HCT116 (cell line): Measurements from ENCODE around the gene WNT5B. TPM values are rescaled to one million over a fixed set of nuclear protein-coding genes. Genes with fewer than 3 reads are reported as not detected.

Source experiments
- ATAC-seq: fragments of 200-7000 bp; cut with Tn5 transposase; 2 replicates; pipeline ENCODE4 v1.9.1; 2020; ENCODE audit warnings: mild to moderate bottlenecking, moderate library complexity
- BruUV-seq: library from RNA; stranded (reverse); fragments of 400-500 nt; replicated peaks from 2 replicates; lab custom pipeline; 2021; lab: Mats Ljungman, UMichigan
- CTCF ChIA-PET: fragments of 300-600 bp; sonication (Branson Sonifier 250); formaldehyde crosslinking; loops from one replicate; lab custom pipeline; 2021; ENCODE audit warnings: antibody characterized with exemption; lab: Charles Lee
- POLR2A ChIA-PET: fragments of 300-600, 350-600 bp; sonication (Branson Sonifier 250); formaldehyde crosslinking; loops from one replicate; lab custom pipeline; 2021; ENCODE audit warnings: antibody characterized with exemption; lab: Charles Lee
- RAD21 ChIA-PET, 2 experiments: fragments of 300-600 bp; sonication (Branson Sonifier 250); formaldehyde crosslinking; loops; one replicate each; lab custom pipeline; 2023; ENCODE audit warnings: low total read pairs in 2 of 2; ENCODE audit not compliant: uncharacterized antibody in 2 of 2, unreplicated experiment in 2 of 2, low non-redundant PET in 1 of 2; lab: Charles Lee
- DNase-seq: peaks from one replicate; pipeline ENCODE4 v3.0.0-alpha.2; 2010; ENCODE audit warnings: low read depth, low spot score
- H2AFZ ChIP-seq: fragments of 200-600 bp; shearing (Covaris generic), sonication (generic); 2 replicates; pipeline ENCODE4 v1.6.1; 2017; ENCODE audit warnings: low read depth, mixed run types, mixed read lengths, antibody characterized with exemption, low read length; ENCODE audit not compliant: poor library complexity, severe bottlenecking
- H3K27ac ChIP-seq: 2 replicates; pipeline ENCODE4 v1.5.1; 2012; ENCODE audit warnings: low read depth, low read length
- H3K27me3 ChIP-seq: fragments of 200-600 bp; sonication (generic); 2 replicates; pipeline ENCODE4 v1.6.1; 2016; ENCODE audit warnings: mixed run types, low read length, mixed read lengths; ENCODE audit not compliant: insufficient read depth
- H3K36me3 ChIP-seq, 2 experiments: fragments of 200-500 bp in 1 of 2; fragments of 200-600 bp in 1 of 2; sonication (Bioruptor generic) in 1 of 2; sonication (generic) in 1 of 2; 2 replicates each; pipeline versions ENCODE4 v1.5.1 to v1.6.1; 2014 to 2016; ENCODE audit warnings: low read length in 2 of 2, inconsistent platforms in 1 of 2, mixed read lengths in 1 of 2, mixed run types in 1 of 2; ENCODE audit not compliant: insufficient read depth in 2 of 2, control insufficient read depth in 1 of 2
- H3K4me1 ChIP-seq, 2 experiments: fragments of 200-600 bp in 1 of 2; sonication (generic) in 1 of 2; 2 replicates each; pipeline versions ENCODE4 v1.5.1 to v1.6.1; 2012 to 2017; ENCODE audit warnings: low read length in 2 of 2, inconsistent platforms in 1 of 2, mild to moderate bottlenecking in 1 of 2, mixed read lengths in 1 of 2, mixed run types in 1 of 2, moderate library complexity in 1 of 2; ENCODE audit not compliant: insufficient read depth in 2 of 2, control insufficient read depth in 1 of 2
- H3K4me2 ChIP-seq: fragments of 200-600 bp; sonication (generic); 2 replicates; pipeline ENCODE4 v1.6.1; 2017; ENCODE audit warnings: mixed run types, low read length, mixed read lengths
- H3K4me3 ChIP-seq, 2 experiments: fragments of 200-600 bp in 1 of 2; sonication (generic) in 1 of 2; replicated peaks in 1 of 2; 2 replicates each; pipeline ENCODE4 v1.5.1; 2011 to 2016; ENCODE audit warnings: low read length in 2 of 2, control low read depth in 1 of 2, low read depth in 1 of 2, mild to moderate bottlenecking in 1 of 2, mixed read lengths in 1 of 2, mixed run types in 1 of 2
- H3K79me2 ChIP-seq: fragments of 200-600 bp; sonication (generic); 2 replicates; pipeline ENCODE4 v1.6.1; 2017; ENCODE audit warnings: mild to moderate bottlenecking, mixed run types, low read length, moderate library complexity, mixed read lengths; ENCODE audit not compliant: insufficient read depth
- H3K9ac ChIP-seq: fragments of 200-600 bp; sonication (generic); 2 replicates; pipeline ENCODE4 v1.6.1; 2016; ENCODE audit warnings: low read length, mixed read lengths
- H3K9me2 ChIP-seq: fragments of 200-600 bp; sonication (generic), shearing (Covaris generic); 2 replicates; pipeline ENCODE4 v1.6.1; 2017; ENCODE audit warnings: mixed run types, mild to moderate bottlenecking, moderate library complexity; ENCODE audit not compliant: insufficient read depth
- H3K9me3 ChIP-seq, 2 experiments: fragments of 200-500 bp in 1 of 2; fragments of 200-600 bp in 1 of 2; sonication (Bioruptor generic) in 1 of 2; sonication (generic) in 1 of 2; 2 replicates each; pipeline ENCODE4 v1.6.1; 2014 to 2017; ENCODE audit warnings: low read length in 2 of 2, mixed read lengths in 2 of 2, inconsistent platforms in 1 of 2, low read depth in 1 of 2, mild to moderate bottlenecking in 1 of 2, mixed run types in 1 of 2, moderate library complexity in 1 of 2; ENCODE audit not compliant: control insufficient read depth in 1 of 2, insufficient read depth in 1 of 2
- H4K20me1 ChIP-seq: fragments of 200-600 bp; sonication (generic), shearing (Covaris generic); 2 replicates; pipeline ENCODE4 v1.6.1; 2017; ENCODE audit warnings: mixed run types, mild to moderate bottlenecking, moderate library complexity; ENCODE audit not compliant: insufficient read depth
- CBX3 ChIP-seq: IDR thresholded peaks from 2 replicates; pipeline ENCODE4 v1.6.1; 2012; ENCODE audit warnings: low read depth
- FOSL1 ChIP-seq: IDR thresholded peaks from 2 replicates; pipeline ENCODE4 v1.6.1; 2012; ENCODE audit warnings: low read depth
- MAX ChIP-seq: IDR thresholded peaks from 2 replicates; pipeline ENCODE4 v1.6.1; 2012
- POLR2AphosphoS5 ChIP-seq: IDR thresholded peaks from 2 replicates; pipeline ENCODE4 v1.6.1; 2011; ENCODE audit warnings: mild to moderate bottlenecking, low read depth, low read length, moderate library complexity
- REST ChIP-seq: IDR thresholded peaks from 2 replicates; pipeline ENCODE4 v1.6.1; 2012; ENCODE audit warnings: low read depth
- YY1 ChIP-seq: IDR thresholded peaks from 2 replicates; pipeline ENCODE4 v1.6.1; 2011; ENCODE audit warnings: low read length, low read depth, moderate library complexity, mild to moderate bottlenecking; ENCODE audit not compliant: insufficient replicate concordance; ENCODE audit errors: extremely low read depth
- ZFX ChIP-seq: fragments of 450-650 bp; IDR thresholded peaks from 2 replicates; pipeline ENCODE4 v1.6.1; 2017
- intact Hi-C: fragments of 100-400 bp; cut with micrococcal nuclease; formaldehyde crosslinking; loops from 2 replicates; pipeline ENCODE4 v1.10.0; 2022
- total RNA-seq: library from RNA; stranded (reverse); gene quantifications from one replicate; pipeline ENCODE4 v1.2.1, GENCODE V29; 2021; ENCODE audit not compliant: unreplicated experiment

The WNT5B gene
- total RNA-seq, 1 experiment from 2014 or later: 0.52 TPM

GRCh38 chr12:1593174-1594005 is 35.6 kb upstream of the WNT5B start:
- ChIA-PET POLR2A (no interaction called here), RAD21 (no interaction called here), CTCF (interaction anchor here (1.5 to 1.6 kb wide), 2 partner anchors 10 to 13 kb away, joined by 3 to 4 read pairs; no protein-coding TSS in a partner anchor)
- peak overlapping the region; percentile 65 for H3K9ac ChIP-seq
- no peaks in the 10 kb centered on the region for H3K9me3 ChIP-seq
- intact Hi-C loops: no loop called here
- BruUV-seq: no TSS peak
- no peak for TF ChIP-seq REST
- TF ChIP-seq MAX: peak; percentile 58; the same call in 1 of the 2 replicates
- peak; percentile 47 for ATAC-seq
- H2AFZ ChIP-seq: no peak overlapping the region
- peaks cover 44% of the 10 kb centered on the region for H3K79me2 ChIP-seq
- peak overlapping the region; percentile 98 for H3K27ac ChIP-seq
- H3K9me2 ChIP-seq: no peaks in the 10 kb centered on the region
- DNase-seq: no peak
- H3K27me3 ChIP-seq: no peaks in the 10 kb centered on the region
- no peaks in the 10 kb centered on the region for H4K20me1 ChIP-seq
- no peaks in the 10 kb centered on the region for H3K36me3 ChIP-seq
- H3K4me2 ChIP-seq: peak overlapping the region; percentile 92
- H3K4me3 ChIP-seq: peak overlapping the region; percentile 60 to 79
- peaks cover 25 to 33% of the 10 kb centered on the region in 2 experiments for H3K4me1 ChIP-seq

- RAD21 ChIA-PET: no interaction called here
- Histone ChIP-seq H3K4me1 (peaks cover 25 to 33% of the 10 kb centered on the region in 2 experiments), H3K4me3 (peak overlapping the region; percentile 60 to 79), H3K27me3 (no peaks in the 10 kb centered on the region), H3K9me3 (no peaks in the 10 kb centered on the region), H4K20me1 (no peaks in the 10 kb centered on the region), H3K4me2 (peak overlapping the region; percentile 92), H3K9ac (peak overlapping the region; percentile 65), H3K79me2 (peaks cover 44% of the 10 kb centered on the region), H3K27ac (peak overlapping the region; percentile 98), H3K9me2 (no peaks in the 10 kb centered on the region), H2AFZ (no peak overlapping the region), H3K36me3 (no peaks in the 10 kb centered on the region)
- intact Hi-C loops: no loop called here
- no peak for ATAC-seq
- DNase-seq: no peak
- CTCF ChIA-PET: interaction anchor here (1.5 kb wide), 1 partner anchor 12 kb away, joined by 3 read pairs; no protein-coding TSS in a partner anchor
- POLR2A ChIA-PET: no interaction called here
- TF ChIP-seq POLR2AphosphoS5 (peak; percentile 48; the same call in 1 of the 2 replicates), FOSL1 (no peak), CBX3 (no peak), YY1 (no peak), ZFX (no peak; the same call in 1 of the 2 replicates)
- BruUV-seq: no TSS peak
Observed at GRCh38 chr12:1594006-1594260, 35.1 kb upstream of the WNT5B start.
